WTC11 (cell line): ENCODE data around the gene ZC3H12A. TPM values are rescaled to one million over a fixed set of nuclear protein-coding genes. Genes with fewer than 3 reads are reported as not detected.

Source experiments
- ATAC-seq: fragments of 200-7000 bp; cut with Tn5 transposase; 2 replicates; pipeline ENCODE4 v1.10.0; 2021; ENCODE audit warnings: mild to moderate bottlenecking, moderate library complexity
- CTCF ChIA-PET: fragments of 300-600 bp; sonication (Branson Sonifier 250); formaldehyde crosslinking; loops from one replicate; lab custom pipeline; 2021; ENCODE audit warnings: antibody characterized with exemption; lab: Charles Lee
- POLR2A ChIA-PET: fragments of 350-600 bp; sonication (Branson Sonifier 250); formaldehyde crosslinking; loops from one replicate; lab custom pipeline; 2021; ENCODE audit warnings: antibody characterized with exemption; lab: Charles Lee
- DNase-seq: peaks from one replicate; pipeline ENCODE4 v3.0.0; 2021; ENCODE audit warnings: low spot score
- H3K27ac Mint-ChIP-seq: 2 replicates; pipeline ENCODE4 v1.8.0; 2021; ENCODE audit warnings: mixed read lengths
- H3K27me3 Mint-ChIP-seq: 2 replicates; pipeline ENCODE4 v1.8.0; 2021; ENCODE audit warnings: low read depth, mild to moderate bottlenecking, moderate library complexity, mixed read lengths
- H3K36me3 Mint-ChIP-seq: 2 replicates; pipeline ENCODE4 v1.8.0; 2021; ENCODE audit warnings: mixed read lengths
- H3K4me1 Mint-ChIP-seq: 2 replicates; pipeline ENCODE4 v1.8.0; 2022; ENCODE audit warnings: mixed read lengths
- H3K4me3 Mint-ChIP-seq: 2 replicates; pipeline ENCODE4 v1.8.0; 2021; ENCODE audit warnings: mild to moderate bottlenecking, moderate library complexity, mixed read lengths
- H3K9me3 Mint-ChIP-seq: 2 replicates; pipeline ENCODE4 v1.8.0; 2021; ENCODE audit warnings: mixed read lengths
- CBFB ChIP-seq: sonication (generic); formaldehyde crosslinking; IDR thresholded peaks from 2 replicates; pipeline ENCODE4 v1.8.1; 2022; ENCODE audit warnings: mild to moderate bottlenecking, low read depth, missing genetic modification reagents
- ESRRA ChIP-seq: sonication (generic); formaldehyde crosslinking; IDR thresholded peaks from 2 replicates; pipeline ENCODE4 v1.8.1; 2022; ENCODE audit warnings: mild to moderate bottlenecking, missing genetic modification reagents, borderline replicate concordance
- GABPB1 ChIP-seq: sonication (generic); formaldehyde crosslinking; IDR thresholded peaks from 2 replicates; pipeline ENCODE4 v1.8.1; 2023; ENCODE audit warnings: mild to moderate bottlenecking, missing genetic modification reagents
- IRF2 ChIP-seq: sonication (generic); formaldehyde crosslinking; IDR thresholded peaks from 2 replicates; pipeline ENCODE4 v1.8.0; 2022; ENCODE audit warnings: low read depth, missing genetic modification reagents, borderline replicate concordance
- KAT7 ChIP-seq: sonication (generic); formaldehyde crosslinking; IDR thresholded peaks from 2 replicates; pipeline ENCODE4 v1.8.1; 2023; ENCODE audit warnings: missing genetic modification reagents, mild to moderate bottlenecking, borderline replicate concordance
- NFATC4 ChIP-seq: fragments of 250-450 bp; sonication (Bioruptor Pico); IDR thresholded peaks from 2 replicates; pipeline ENCODE4 v1.9.0; 2021; ENCODE audit warnings: mild to moderate bottlenecking
- NFYB ChIP-seq: sonication (generic); formaldehyde crosslinking; conservative IDR thresholded peaks from 2 replicates; pipeline ENCODE4 v1.8.0; 2022; ENCODE audit warnings: low read depth, missing genetic modification reagents
- OVOL2 ChIP-seq: fragments of 250-450 bp; sonication (Bioruptor Pico); IDR thresholded peaks from 2 replicates; pipeline ENCODE4 v1.9.0; 2021; ENCODE audit warnings: mild to moderate bottlenecking, borderline replicate concordance
- PRRX2 ChIP-seq: fragments of 250-450 bp; sonication (Bioruptor Pico); IDR thresholded peaks from 2 replicates; pipeline ENCODE4 v1.8.0; 2021; ENCODE audit warnings: mild to moderate bottlenecking
- RELA ChIP-seq: sonication (generic); formaldehyde crosslinking; IDR thresholded peaks from 2 replicates; pipeline ENCODE4 v1.8.1; 2022; ENCODE audit warnings: missing genetic modification reagents, mild to moderate bottlenecking, borderline replicate concordance
- SMAD4 ChIP-seq: sonication (generic); formaldehyde crosslinking; IDR thresholded peaks from 2 replicates; pipeline ENCODE4 v1.8.0; 2022; ENCODE audit warnings: mild to moderate bottlenecking, missing genetic modification reagents
- SOX15 ChIP-seq: fragments of 250-450 bp; sonication (Bioruptor Pico); IDR thresholded peaks from 2 replicates; pipeline ENCODE4 v1.9.0; 2021; ENCODE audit warnings: mild to moderate bottlenecking
- TP53 ChIP-seq: sonication (generic); formaldehyde crosslinking; IDR thresholded peaks from 2 replicates; pipeline ENCODE4 v1.8.1; 2023; ENCODE audit warnings: mild to moderate bottlenecking, missing genetic modification reagents
- ZNF121 ChIP-seq: sonication (generic); formaldehyde crosslinking; IDR thresholded peaks from 2 replicates; pipeline ENCODE4 v1.8.0; 2023; ENCODE audit warnings: missing genetic modification reagents
- ZNF138 ChIP-seq: sonication (generic); formaldehyde crosslinking; conservative IDR thresholded peaks from 2 replicates; pipeline ENCODE4 v1.8.1; 2022; ENCODE audit warnings: mild to moderate bottlenecking, moderate library complexity, missing genetic modification reagents
- ZNF232 ChIP-seq: sonication (generic); formaldehyde crosslinking; IDR thresholded peaks from 2 replicates; pipeline ENCODE4 v1.8.0; 2022; ENCODE audit warnings: mild to moderate bottlenecking, missing genetic modification reagents
- ZNF423 ChIP-seq: fragments of 250-450 bp; sonication (Bioruptor Pico); IDR thresholded peaks from 2 replicates; pipeline ENCODE4 v2.1.2; 2022; ENCODE audit warnings: mild to moderate bottlenecking, moderate library complexity
- total RNA-seq: library from RNA; stranded (reverse); gene quantifications from 3 replicates; pipeline ENCODE4 v1.2.3, GENCODE V29; 2021
- TF ChIP-seq, protein P1 (sequence below): fragments of 200-600 bp; IDR thresholded peaks from 2 replicates; pipeline ENCODE4 v1.8.0; 2022; ENCODE audit warnings: antibody characterized with exemption
- TF ChIP-seq, protein P2 (sequence below): fragments of 250-450 bp; sonication (Bioruptor Pico); IDR thresholded peaks from 2 replicates; pipeline ENCODE4 v1.8.0; 2021; ENCODE audit warnings: mild to moderate bottlenecking
- TF ChIP-seq, protein P3 (sequence below): sonication (generic); formaldehyde crosslinking; IDR thresholded peaks from 2 replicates; pipeline ENCODE4 v1.8.0; 2023; ENCODE audit warnings: missing genetic modification reagents
- TF ChIP-seq, protein P4 (sequence below): sonication (generic); formaldehyde crosslinking; IDR thresholded peaks from 2 replicates; pipeline ENCODE4 v1.8.0; 2022; ENCODE audit warnings: mild to moderate bottlenecking, missing genetic modification reagents
- TF ChIP-seq, protein P5 (sequence below): sonication (generic); formaldehyde crosslinking; IDR thresholded peaks from 2 replicates; pipeline ENCODE4 v1.8.1; 2023; ENCODE audit warnings: mild to moderate bottlenecking, missing genetic modification reagents, borderline replicate concordance

The ZC3H12A gene
- total RNA-seq, 1 experiment from 2014 or later, result 10.9 TPM

DNA sequence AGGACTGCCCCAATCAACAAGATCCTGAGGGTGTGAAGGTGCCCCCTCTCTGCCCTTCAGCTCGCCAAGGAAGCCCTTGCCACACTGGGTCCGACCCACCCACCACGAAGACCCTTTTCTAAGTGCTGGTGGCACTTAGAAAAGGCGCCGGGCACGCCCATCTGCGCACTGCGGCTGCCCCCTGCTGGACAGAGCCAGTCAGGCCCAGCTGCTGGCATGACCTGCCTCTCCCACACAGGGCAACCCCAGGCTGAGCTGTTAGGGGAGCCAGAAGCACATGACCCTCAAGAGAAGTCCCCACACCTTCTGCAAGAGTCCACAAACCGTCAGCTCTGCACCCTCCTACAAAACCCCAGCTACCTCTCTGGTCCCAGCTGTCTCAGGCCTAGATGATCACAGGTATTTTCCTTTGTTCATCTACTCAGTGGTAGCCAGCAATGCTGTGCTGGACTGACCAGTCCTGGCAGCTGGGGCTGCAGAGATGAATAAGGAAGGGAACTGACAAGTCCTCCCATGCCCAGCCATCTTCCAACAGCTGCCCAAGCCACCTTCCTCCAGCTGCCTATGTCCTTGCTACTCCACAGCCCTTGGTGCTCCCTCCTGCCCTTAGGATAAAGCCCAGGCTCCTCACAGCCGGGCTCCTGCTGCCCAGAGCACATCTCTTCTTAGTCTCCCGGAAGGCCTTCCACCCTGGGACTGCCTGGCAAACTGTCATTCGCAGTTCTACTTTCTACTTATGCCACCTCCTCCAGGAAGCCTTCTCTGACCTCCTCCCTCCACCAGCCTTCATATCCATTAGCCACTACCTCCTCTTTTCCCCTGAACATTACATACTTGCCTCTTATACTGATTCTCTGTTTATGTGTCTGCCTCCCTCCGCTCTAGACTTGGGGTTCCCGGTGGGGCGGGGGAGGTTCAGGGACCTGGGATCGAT, 39.8 kb upstream of the ZC3H12A start:
- Mint-ChIP-seq H3K27ac (no peak overlapping the region), H3K4me3 (no peak overlapping the region), H3K4me1 (peaks cover 24% of the 10 kb centered on the region), H3K9me3 (no peaks in the 10 kb centered on the region), H3K27me3 (peaks cover 31% of the 10 kb centered on the region), H3K36me3 (no peaks in the 10 kb centered on the region)
- POLR2A ChIA-PET, result no interaction called here
- ATAC-seq, result peak; percentile 91
- CTCF ChIA-PET, result interaction anchor here (0.6 to 4.6 kb wide), 53 partner anchors 8 to 918 kb away, joined by 3 to 26 read pairs (median 4); partner anchors contain the start of genes MEAF6 and ZC3H12A
- TF ChIP-seq, protein P1, sequence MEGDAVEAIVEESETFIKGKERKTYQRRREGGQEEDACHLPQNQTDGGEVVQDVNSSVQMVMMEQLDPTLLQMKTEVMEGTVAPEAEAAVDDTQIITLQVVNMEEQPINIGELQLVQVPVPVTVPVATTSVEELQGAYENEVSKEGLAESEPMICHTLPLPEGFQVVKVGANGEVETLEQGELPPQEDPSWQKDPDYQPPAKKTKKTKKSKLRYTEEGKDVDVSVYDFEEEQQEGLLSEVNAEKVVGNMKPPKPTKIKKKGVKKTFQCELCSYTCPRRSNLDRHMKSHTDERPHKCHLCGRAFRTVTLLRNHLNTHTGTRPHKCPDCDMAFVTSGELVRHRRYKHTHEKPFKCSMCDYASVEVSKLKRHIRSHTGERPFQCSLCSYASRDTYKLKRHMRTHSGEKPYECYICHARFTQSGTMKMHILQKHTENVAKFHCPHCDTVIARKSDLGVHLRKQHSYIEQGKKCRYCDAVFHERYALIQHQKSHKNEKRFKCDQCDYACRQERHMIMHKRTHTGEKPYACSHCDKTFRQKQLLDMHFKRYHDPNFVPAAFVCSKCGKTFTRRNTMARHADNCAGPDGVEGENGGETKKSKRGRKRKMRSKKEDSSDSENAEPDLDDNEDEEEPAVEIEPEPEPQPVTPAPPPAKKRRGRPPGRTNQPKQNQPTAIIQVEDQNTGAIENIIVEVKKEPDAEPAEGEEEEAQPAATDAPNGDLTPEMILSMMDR, result peak; percentile 90
- TF ChIP-seq TP53 (CRISPR knock-in tag), result no peak
- peak; percentile 88 for DNase-seq

DNA sequence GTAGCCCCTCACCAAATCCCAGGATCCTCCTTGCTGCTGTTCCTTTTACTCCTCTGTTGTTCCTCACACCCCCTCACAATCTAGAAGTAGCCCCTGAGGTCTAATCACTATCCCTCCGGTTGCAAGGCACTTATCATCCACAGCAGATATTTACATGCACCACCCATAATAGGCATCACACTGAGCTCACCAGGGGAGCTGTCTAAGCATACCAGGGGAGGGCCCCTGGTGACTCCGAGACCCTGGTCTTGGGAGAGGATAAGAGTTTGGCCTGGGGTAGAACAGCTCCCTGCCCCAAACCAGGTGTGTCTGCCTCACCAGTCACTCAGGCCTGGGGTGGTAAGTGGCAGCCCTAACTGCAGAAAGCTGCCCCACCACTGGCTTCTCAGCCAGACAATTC, 37.3 kb upstream of the ZC3H12A start:
- DNase-seq (no peak), ATAC-seq (no peak)
- H3K9me3 Mint-ChIP-seq, result no peaks in the 10 kb centered on the region
- ChIA-PET POLR2A (no interaction called here), CTCF (interaction anchor here (0.8 to 4.6 kb wide), 6 partner anchors 12 to 78 kb away, joined by 3 to 18 read pairs (median 4); no protein-coding TSS in a partner anchor)
- peaks cover 24% of the 10 kb centered on the region for H3K4me1 Mint-ChIP-seq
- H3K27ac Mint-ChIP-seq, result no peak overlapping the region
- peaks cover 44% of the 10 kb centered on the region for H3K27me3 Mint-ChIP-seq
- TF ChIP-seq NFATC4 (CRISPR knock-in tag) (no peak), ZNF423 (CRISPR knock-in tag) (peak; percentile 53; the same call in 1 of the 2 replicates), ZNF121 (CRISPR knock-in tag) (no peak)
- H3K4me3 Mint-ChIP-seq, result no peak overlapping the region
- H3K36me3 Mint-ChIP-seq, result no peaks in the 10 kb centered on the region

DNA sequence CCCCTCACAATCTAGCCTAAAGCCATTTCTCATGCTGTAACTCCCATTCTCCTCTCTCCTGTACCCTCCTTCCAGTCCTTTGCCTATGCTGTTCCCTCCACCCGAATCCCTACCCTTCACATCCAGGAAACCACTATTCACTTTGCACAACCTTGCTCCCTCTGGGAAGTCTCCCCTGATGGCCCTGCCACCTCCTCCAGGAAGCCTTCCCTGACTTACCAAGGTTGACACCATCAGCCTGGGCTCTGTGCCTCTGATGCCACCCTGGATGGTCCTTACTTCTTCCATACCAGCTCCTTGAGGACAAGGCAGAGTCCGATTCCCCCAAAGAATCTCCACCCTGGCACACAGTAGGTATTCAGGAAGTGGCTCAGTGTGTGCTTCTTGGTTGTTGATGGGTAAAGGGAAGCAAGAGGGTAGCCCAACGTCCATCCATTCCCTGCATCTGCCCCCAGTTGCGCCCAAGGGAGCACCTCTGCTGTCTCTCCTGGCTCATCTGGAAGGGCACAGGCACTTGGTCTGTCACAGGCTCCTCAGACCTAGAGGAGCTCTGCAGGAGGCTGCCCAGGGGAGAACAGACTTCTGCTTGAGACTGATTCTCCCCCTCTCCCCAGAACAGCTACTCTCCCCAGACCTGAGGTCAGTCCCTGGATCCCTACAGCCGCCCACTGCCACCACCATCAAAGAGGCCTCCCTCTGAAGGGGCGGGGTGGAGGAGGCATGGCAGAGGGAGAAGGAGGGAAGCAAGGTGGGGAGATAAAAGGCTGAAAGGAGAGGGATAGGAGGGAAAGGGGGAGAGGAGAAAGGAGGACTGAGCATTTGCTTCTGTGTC, 36.1 kb upstream of the ZC3H12A start:
- ATAC-seq (no peak), DNase-seq (no peak)
- TF ChIP-seq PRRX2 (CRISPR knock-in tag) (no peak), ESRRA (CRISPR knock-in tag) (no peak), IRF2 (no peak), SOX15 (CRISPR knock-in tag) (no peak), ZNF232 (CRISPR knock-in tag) (no peak), GABPB1 (no peak), KAT7 (no peak), CBFB (CRISPR knock-in tag) (no peak), NFYB (CRISPR knock-in tag) (no peak), RELA (no peak), OVOL2 (CRISPR knock-in tag) (no peak), SMAD4 (no peak), ZNF138 (CRISPR knock-in tag) (no peak)
- TF ChIP-seq, protein P2, sequence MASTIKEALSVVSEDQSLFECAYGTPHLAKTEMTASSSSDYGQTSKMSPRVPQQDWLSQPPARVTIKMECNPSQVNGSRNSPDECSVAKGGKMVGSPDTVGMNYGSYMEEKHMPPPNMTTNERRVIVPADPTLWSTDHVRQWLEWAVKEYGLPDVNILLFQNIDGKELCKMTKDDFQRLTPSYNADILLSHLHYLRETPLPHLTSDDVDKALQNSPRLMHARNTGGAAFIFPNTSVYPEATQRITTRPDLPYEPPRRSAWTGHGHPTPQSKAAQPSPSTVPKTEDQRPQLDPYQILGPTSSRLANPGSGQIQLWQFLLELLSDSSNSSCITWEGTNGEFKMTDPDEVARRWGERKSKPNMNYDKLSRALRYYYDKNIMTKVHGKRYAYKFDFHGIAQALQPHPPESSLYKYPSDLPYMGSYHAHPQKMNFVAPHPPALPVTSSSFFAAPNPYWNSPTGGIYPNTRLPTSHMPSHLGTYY (CRISPR knock-in tag), result no peak
- TF ChIP-seq, protein P3, sequence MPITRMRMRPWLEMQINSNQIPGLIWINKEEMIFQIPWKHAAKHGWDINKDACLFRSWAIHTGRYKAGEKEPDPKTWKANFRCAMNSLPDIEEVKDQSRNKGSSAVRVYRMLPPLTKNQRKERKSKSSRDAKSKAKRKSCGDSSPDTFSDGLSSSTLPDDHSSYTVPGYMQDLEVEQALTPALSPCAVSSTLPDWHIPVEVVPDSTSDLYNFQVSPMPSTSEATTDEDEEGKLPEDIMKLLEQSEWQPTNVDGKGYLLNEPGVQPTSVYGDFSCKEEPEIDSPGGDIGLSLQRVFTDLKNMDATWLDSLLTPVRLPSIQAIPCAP (CRISPR knock-in tag), result no peak
- TF ChIP-seq, protein P4, sequence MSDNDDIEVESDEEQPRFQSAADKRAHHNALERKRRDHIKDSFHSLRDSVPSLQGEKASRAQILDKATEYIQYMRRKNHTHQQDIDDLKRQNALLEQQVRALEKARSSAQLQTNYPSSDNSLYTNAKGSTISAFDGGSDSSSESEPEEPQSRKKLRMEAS (CRISPR knock-in tag), result no peak
- TF ChIP-seq, protein P5, sequence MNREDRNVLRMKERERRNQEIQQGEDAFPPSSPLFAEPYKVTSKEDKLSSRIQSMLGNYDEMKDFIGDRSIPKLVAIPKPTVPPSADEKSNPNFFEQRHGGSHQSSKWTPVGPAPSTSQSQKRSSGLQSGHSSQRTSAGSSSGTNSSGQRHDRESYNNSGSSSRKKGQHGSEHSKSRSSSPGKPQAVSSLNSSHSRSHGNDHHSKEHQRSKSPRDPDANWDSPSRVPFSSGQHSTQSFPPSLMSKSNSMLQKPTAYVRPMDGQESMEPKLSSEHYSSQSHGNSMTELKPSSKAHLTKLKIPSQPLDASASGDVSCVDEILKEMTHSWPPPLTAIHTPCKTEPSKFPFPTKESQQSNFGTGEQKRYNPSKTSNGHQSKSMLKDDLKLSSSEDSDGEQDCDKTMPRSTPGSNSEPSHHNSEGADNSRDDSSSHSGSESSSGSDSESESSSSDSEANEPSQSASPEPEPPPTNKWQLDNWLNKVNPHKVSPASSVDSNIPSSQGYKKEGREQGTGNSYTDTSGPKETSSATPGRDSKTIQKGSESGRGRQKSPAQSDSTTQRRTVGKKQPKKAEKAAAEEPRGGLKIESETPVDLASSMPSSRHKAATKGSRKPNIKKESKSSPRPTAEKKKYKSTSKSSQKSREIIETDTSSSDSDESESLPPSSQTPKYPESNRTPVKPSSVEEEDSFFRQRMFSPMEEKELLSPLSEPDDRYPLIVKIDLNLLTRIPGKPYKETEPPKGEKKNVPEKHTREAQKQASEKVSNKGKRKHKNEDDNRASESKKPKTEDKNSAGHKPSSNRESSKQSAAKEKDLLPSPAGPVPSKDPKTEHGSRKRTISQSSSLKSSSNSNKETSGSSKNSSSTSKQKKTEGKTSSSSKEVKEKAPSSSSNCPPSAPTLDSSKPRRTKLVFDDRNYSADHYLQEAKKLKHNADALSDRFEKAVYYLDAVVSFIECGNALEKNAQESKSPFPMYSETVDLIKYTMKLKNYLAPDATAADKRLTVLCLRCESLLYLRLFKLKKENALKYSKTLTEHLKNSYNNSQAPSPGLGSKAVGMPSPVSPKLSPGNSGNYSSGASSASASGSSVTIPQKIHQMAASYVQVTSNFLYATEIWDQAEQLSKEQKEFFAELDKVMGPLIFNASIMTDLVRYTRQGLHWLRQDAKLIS (CRISPR knock-in tag), result no peak
- Mint-ChIP-seq H3K27me3 (peaks cover 55% of the 10 kb centered on the region), H3K27ac (no peak overlapping the region), H3K4me3 (no peak overlapping the region), H3K36me3 (no peaks in the 10 kb centered on the region), H3K9me3 (no peaks in the 10 kb centered on the region), H3K4me1 (peaks cover 24% of the 10 kb centered on the region)
- POLR2A ChIA-PET, result no interaction called here
- CTCF ChIA-PET, result interaction anchor here (0.7 to 4.6 kb wide), 6 partner anchors 10 to 49 kb away, joined by 3 to 18 read pairs (median 4); no protein-coding TSS in a partner anchor
